CD4-positive, alpha-beta memory T cell (primary cell): ENCODE measurements around the gene ABCB9. TPM values are rescaled to one million over a fixed set of nuclear protein-coding genes. Genes with fewer than 3 reads are reported as not detected.
"Not testable (repeated sequence)": the region's sequence is repeated elsewhere in the genome, so short reads cannot be mapped to it uniquely, and the experiment has no call there.

ENCODE experiments used
- CTCF ChIA-PET: fragments of 350-600 bp; sonication (Branson Sonifier 250); formaldehyde crosslinking; loops from one replicate; lab custom pipeline; 2021; ENCODE audit warnings: inconsistent platforms; ENCODE audit not compliant: partially characterized antibody; lab: Charles Lee
- POLR2A ChIA-PET: fragments of 350-600 bp; sonication (Branson Sonifier 250); formaldehyde crosslinking; loops from one replicate; lab custom pipeline; 2021; ENCODE audit not compliant: partially characterized antibody; lab: Charles Lee
- DNase-seq, 5 donors: peaks; one replicate each; pipeline versions ENCODE4 v3.0.0 to v3.0.0-alpha.2; 2020 to 2022; ENCODE audit warnings: mixed read lengths in 1 of 5
- H3K27ac ChIP-seq: one replicate; pipeline ENCODE4 v1.7.0; 2013; ENCODE audit warnings: low read depth, low read length
- H3K27me3 ChIP-seq: 2 replicates; pipeline ENCODE4 v1.7.0; 2013; ENCODE audit warnings: mild to moderate bottlenecking, low read length, moderate library complexity; ENCODE audit not compliant: insufficient read depth
- H3K36me3 ChIP-seq: 2 replicates; pipeline ENCODE4 v1.7.0; 2013; ENCODE audit warnings: mild to moderate bottlenecking, low read length, moderate library complexity; ENCODE audit not compliant: insufficient read depth
- H3K4me1 ChIP-seq: 2 replicates; pipeline ENCODE4 v1.7.0; 2013; ENCODE audit warnings: mild to moderate bottlenecking, low read length, moderate library complexity; ENCODE audit not compliant: insufficient read depth
- H3K4me3 ChIP-seq, 2 donors: one replicate each; pipeline ENCODE4 v1.7.0; 2013; ENCODE audit warnings: low read length in 2 of 2, mild to moderate bottlenecking in 1 of 2
- H3K9me3 ChIP-seq, 2 donors: one replicate each; pipeline ENCODE4 v1.7.0; 2013; ENCODE audit warnings: low read length in 2 of 2, control low read depth in 1 of 2; ENCODE audit not compliant: control insufficient read depth in 1 of 2
- H3K27ac Mint-ChIP-seq, 7 donors: one replicate each; pipeline ENCODE4 v1.8.0; 2020 to 2021; ENCODE audit warnings: mixed read lengths in 7 of 7, mild to moderate bottlenecking in 6 of 7, inconsistent platforms in 3 of 7, moderate library complexity in 3 of 7
- H3K27me3 Mint-ChIP-seq, 2 donors: one replicate each; pipeline ENCODE4 v1.8.0; 2020 to 2021; ENCODE audit warnings: mixed read lengths in 2 of 2
- H3K36me3 Mint-ChIP-seq, 2 donors: one replicate each; pipeline ENCODE4 v1.8.0; 2020 to 2021; ENCODE audit warnings: mixed read lengths in 2 of 2, inconsistent platforms in 1 of 2, mild to moderate bottlenecking in 1 of 2
- H3K4me1 Mint-ChIP-seq, 4 donors: one replicate each; pipeline ENCODE4 v1.8.0; 2020 to 2021; ENCODE audit warnings: mixed read lengths in 4 of 4, mild to moderate bottlenecking in 1 of 4
- H3K4me3 Mint-ChIP-seq, 8 donors: one replicate each; pipeline ENCODE4 v1.8.0; 2020 to 2021; ENCODE audit warnings: mixed read lengths in 8 of 8, mild to moderate bottlenecking in 7 of 8, moderate library complexity in 6 of 8, inconsistent platforms in 3 of 8
- H3K9me3 Mint-ChIP-seq, 8 donors: one replicate each; pipeline ENCODE4 v1.8.0; 2020 to 2021; ENCODE audit warnings: mixed read lengths in 8 of 8, mild to moderate bottlenecking in 5 of 8, inconsistent platforms in 3 of 8, moderate library complexity in 1 of 8
- intact Hi-C: fragments of 100-400 bp; cut with micrococcal nuclease; formaldehyde crosslinking; loops from one replicate; pipeline ENCODE4 v1.15.1; 2023
- polyA plus RNA-seq, 2 donors: library from polyadenylated mRNA; unstranded; fragments of 300-500 nt; fragmentation: Illumina TruSeq; gene quantifications; one replicate each; pipeline ENCODE4 v1.2.3, GENCODE V29; 2021
- total RNA-seq, 2 experiments: library from RNA; stranded (reverse); gene quantifications; one replicate each; pipeline ENCODE4 v1.2.3, GENCODE V29; 2021

The ABCB9 gene
- total and polyA plus RNA-seq, 4 experiments from 2014 or later = 0.81 to 7.1 (median 3.8) TPM

DNA sequence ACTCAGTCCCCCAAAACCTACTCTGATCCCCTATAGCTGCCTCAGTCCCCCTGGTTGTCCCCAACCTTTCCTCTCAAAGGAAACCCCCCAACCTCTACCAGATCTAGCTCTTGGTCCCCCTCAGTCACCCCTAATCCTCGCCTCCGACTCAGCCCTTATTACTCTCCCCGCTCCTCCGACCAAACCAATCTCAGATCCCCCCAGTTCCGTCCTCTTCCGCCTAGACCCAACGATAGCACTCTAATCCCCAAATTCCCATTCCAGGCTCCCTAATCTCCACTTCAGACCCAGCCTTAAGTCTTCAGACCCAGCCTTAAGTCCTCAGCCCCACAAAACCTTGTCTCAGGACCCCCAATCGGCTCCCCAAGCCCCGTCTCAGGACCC is 71.0 kb downstream of the ABCB9 start:
- Histone ChIP-seq H3K4me3 (peak overlapping the region; percentile 54 to 79), H3K27ac (peak overlapping the region; percentile 86), H3K9me3 (no peaks in the 10 kb centered on the region), H3K4me1 (peaks cover 90% of the 10 kb centered on the region), H3K27me3 (no peaks in the 10 kb centered on the region), H3K36me3 (no peaks in the 10 kb centered on the region)
- Mint-ChIP-seq H3K4me1 (peaks cover 65 to 95% (median 80%) of the 10 kb centered on the region in 4 donors), H3K36me3 (peaks cover 5 to 19% of the 10 kb centered on the region in 2 donors), H3K27me3 (no peaks in the 10 kb centered on the region), H3K4me3 (peak overlapping the region; percentile 88 to 97 (median 92)), H3K9me3 (peaks cover 0 to 12% (median 0%) of the 10 kb centered on the region in 8 donors), H3K27ac (peak overlapping the region; percentile 93 to 100 (median 100))
- ChIA-PET CTCF (interaction anchor here (1.2 to 4.2 kb wide), 4 partner anchors 14 to 57 kb away, joined by 3 to 30 read pairs (median 10); no protein-coding TSS in a partner anchor), POLR2A (interaction anchor here (0.6 to 9.5 kb wide), 9 partner anchors 8 to 473 kb away, joined by 3 to 104 read pairs (median 8); partner anchors contain the start of genes ABCB9, HIP1R and OGFOD2)
- intact Hi-C loops = loop anchor here (1.0 to 10.0 kb wide), 4 partner anchors 8 to 469 kb away; partner anchors contain the start of gene SBNO1
- DNase-seq = no peak

DNA sequence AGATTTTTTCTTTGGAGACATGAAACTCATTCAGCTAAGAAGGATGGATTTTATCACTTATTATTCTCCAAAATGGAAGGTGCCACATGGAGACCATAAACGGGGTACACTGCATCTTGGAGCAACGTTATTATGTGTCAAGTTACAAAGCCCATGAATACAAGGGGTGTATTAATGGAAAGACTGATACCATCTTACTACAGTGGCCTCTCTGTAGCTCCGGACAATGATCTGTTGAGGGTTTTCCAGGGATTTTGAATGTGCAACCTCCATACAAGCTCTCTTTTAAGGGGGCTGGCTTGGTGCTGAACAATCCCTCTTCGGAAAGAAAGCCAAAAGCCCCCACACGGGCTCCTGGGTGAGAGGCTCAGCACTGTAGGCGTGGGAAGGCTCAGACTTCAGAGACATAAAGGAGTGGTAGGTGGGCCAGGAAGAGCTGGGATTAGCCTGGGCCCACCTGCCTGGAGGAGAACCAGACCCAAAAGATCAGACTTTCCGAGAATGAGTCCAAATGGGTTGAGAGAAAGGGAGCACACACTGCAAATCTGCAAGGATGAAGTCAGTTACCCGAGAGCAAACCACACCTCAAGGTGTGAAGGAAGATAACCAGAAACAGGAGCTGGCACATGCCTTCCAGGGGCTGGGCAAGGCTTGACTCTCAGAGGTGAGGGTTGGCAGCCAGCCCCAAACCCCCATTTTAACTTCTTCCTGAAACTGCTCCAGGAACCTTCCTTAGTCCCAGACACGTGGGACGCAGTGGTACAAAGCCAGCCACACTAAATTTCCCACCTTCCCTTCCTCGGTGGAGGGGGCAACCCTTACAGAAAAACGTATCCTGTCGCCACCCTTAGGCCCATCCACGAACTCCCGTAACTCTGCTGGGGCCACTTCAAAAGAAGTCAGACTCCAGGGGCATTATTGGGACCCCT is 71.8 kb downstream of the ABCB9 start:
- POLR2A ChIA-PET = interaction anchor here (1.0 to 9.5 kb wide), 6 partner anchors 7 to 81 kb away, joined by 3 to 104 read pairs (median 41); partner anchors contain the start of genes ABCB9 and OGFOD2
- H3K27me3 Mint-ChIP-seq = no peaks in the 10 kb centered on the region
- Histone ChIP-seq H3K27me3 (no peaks in the 10 kb centered on the region), H3K9me3 (no peaks in the 10 kb centered on the region), H3K36me3 (no peaks in the 10 kb centered on the region), H3K27ac (peak overlapping the region; percentile 86), H3K4me3 (peak overlapping the region; percentile 54 to 79), H3K4me1 (peaks cover 90% of the 10 kb centered on the region)
- CTCF ChIA-PET = interaction anchor here (0.8 to 4.2 kb wide), 8 partner anchors 13 to 58 kb away, joined by 3 to 30 read pairs (median 3); no protein-coding TSS in a partner anchor
- peak overlapping the region; percentile 93 to 100 (median 100) for H3K27ac Mint-ChIP-seq
- no peak for DNase-seq
- H3K4me1 Mint-ChIP-seq = peaks cover 62 to 95% (median 79%) of the 10 kb centered on the region in 4 donors
- H3K4me3 Mint-ChIP-seq = peak overlapping the region; percentile 88 to 97 (median 92)
- intact Hi-C loops = loop anchor here (1.0 to 10.0 kb wide), 4 partner anchors 7 to 470 kb away; partner anchors contain the start of gene SBNO1
- H3K9me3 Mint-ChIP-seq = peaks cover 0 to 12% (median 0%) of the 10 kb centered on the region in 8 donors
- peaks cover 5 to 19% of the 10 kb centered on the region in 2 donors for H3K36me3 Mint-ChIP-seq

DNA sequence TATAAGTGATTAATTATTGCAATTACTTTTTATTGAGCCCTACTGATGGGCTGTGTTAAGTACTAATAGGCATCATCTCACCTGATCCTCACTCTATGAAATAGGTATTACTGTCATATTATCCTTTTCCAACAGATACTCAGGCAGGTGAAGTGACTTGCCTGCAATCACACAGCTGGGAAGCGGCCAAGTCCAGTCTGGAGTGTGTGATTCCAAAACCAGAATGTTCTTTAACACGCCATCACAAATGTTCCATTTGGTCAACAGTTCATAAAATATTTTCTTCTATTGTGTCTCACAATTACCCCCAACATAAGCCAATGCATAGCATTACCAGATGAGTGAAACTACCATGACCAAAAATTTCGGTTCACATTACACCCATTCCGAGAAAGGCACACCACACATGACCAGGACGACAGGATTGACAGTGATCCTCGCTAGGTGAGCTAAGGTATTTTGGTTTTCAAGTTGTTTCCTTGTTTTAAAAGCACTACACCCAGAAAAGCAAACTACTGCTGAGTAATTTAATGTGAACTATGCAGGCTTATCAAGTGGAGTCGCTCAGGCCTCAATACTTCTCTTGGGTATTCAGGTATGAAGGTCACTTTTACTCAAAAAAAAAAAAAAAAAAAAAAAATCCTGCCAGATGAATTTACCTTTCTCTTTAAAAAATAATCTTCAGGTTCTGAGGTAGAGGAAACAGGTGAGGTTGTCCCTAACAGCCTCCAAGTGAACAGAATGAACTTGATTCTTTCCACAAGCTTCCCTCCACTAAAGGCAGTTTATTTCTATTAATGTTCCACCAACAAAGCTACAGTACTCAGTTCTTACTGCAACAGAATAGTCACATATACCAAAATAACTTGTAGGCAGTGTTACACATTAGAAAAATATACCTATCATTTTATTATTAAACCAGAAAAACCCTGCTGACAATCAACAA is 72.8 kb downstream of the ABCB9 start:
- Mint-ChIP-seq H3K4me1 (peaks cover 62 to 95% (median 78%) of the 10 kb centered on the region in 4 donors), H3K4me3 (peak overlapping the region; percentile 49 to 97 (median 90)), H3K27ac (peak overlapping the region; percentile 29 to 100 (median 93)), H3K9me3 (peaks cover 0 to 12% (median 0%) of the 10 kb centered on the region in 8 donors), H3K36me3 (peaks cover 5 to 19% of the 10 kb centered on the region in 2 donors), H3K27me3 (no peaks in the 10 kb centered on the region)
- Histone ChIP-seq H3K9me3 (no peaks in the 10 kb centered on the region), H3K36me3 (no peaks in the 10 kb centered on the region), H3K27me3 (no peaks in the 10 kb centered on the region), H3K4me3 (peak overlapping the region in 1 of 2 donors; percentile 79), H3K4me1 (peaks cover 90% of the 10 kb centered on the region), H3K27ac (no peak overlapping the region)
- intact Hi-C loops = loop anchor here (2.0 to 10.0 kb wide), 2 partner anchors 15 to 471 kb away; partner anchors contain the start of gene SBNO1
- no peak for DNase-seq
- CTCF ChIA-PET = interaction anchor here (0.8 to 3.5 kb wide), 6 partner anchors 13 to 58 kb away, joined by 3 to 15 read pairs (median 3); no protein-coding TSS in a partner anchor
- POLR2A ChIA-PET = interaction anchor here (0.6 to 9.5 kb wide), 6 partner anchors 6 to 82 kb away, joined by 3 to 104 read pairs (median 41); partner anchors contain the start of gene OGFOD2

DNA sequence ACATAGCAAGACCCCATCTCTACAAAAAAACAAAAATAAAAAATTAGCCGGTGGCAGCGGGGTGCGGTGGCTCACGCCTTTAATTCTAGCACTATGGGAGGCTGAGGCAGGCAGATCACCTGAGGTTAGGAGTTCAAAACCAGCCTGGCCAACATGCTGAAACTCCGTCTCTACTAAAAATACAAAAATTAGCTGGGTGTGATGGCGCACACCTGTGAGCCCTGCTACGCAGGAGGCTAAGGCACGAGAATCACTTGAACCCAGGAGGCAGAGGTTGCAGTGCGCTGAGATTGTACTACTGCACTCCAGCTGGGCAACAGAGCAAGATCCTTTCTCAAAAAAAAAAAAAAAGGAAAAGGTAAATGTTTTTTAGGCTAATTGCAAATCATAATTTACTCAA is 73.5 kb downstream of the ABCB9 start:
- DNase-seq, H3K36me3 ChIP-seq, H3K9me3 ChIP-seq, H3K27me3 ChIP-seq, H3K27me3 Mint-ChIP-seq, CTCF ChIA-PET, H3K27ac ChIP-seq, H3K4me3 ChIP-seq: not testable (repeated sequence)
- H3K4me3 Mint-ChIP-seq = peak overlapping the region in 4 of 8 donors; percentile 49 to 66 (median 54)
- peaks cover 5 to 19% of the 10 kb centered on the region in 2 donors for H3K36me3 Mint-ChIP-seq
- H3K9me3 Mint-ChIP-seq = peaks cover 0 to 12% (median 0%) of the 10 kb centered on the region in 8 donors
- H3K27ac Mint-ChIP-seq = peak overlapping the region in 3 of 7 donors; percentile 12 to 93 (median 53)
- POLR2A ChIA-PET = interaction anchor here (1.2 to 9.5 kb wide), 2 partner anchors 16 to 20 kb away, joined by 3 to 96 read pairs; no protein-coding TSS in a partner anchor
- H3K4me1 ChIP-seq = peaks cover 91% of the 10 kb centered on the region
- H3K4me1 Mint-ChIP-seq = peaks cover 63 to 95% (median 78%) of the 10 kb centered on the region in 4 donors
- intact Hi-C loops = loop anchor here (10.0 kb wide), 1 partner anchor 472 kb away; the partner anchor contains the start of gene SBNO1

DNA sequence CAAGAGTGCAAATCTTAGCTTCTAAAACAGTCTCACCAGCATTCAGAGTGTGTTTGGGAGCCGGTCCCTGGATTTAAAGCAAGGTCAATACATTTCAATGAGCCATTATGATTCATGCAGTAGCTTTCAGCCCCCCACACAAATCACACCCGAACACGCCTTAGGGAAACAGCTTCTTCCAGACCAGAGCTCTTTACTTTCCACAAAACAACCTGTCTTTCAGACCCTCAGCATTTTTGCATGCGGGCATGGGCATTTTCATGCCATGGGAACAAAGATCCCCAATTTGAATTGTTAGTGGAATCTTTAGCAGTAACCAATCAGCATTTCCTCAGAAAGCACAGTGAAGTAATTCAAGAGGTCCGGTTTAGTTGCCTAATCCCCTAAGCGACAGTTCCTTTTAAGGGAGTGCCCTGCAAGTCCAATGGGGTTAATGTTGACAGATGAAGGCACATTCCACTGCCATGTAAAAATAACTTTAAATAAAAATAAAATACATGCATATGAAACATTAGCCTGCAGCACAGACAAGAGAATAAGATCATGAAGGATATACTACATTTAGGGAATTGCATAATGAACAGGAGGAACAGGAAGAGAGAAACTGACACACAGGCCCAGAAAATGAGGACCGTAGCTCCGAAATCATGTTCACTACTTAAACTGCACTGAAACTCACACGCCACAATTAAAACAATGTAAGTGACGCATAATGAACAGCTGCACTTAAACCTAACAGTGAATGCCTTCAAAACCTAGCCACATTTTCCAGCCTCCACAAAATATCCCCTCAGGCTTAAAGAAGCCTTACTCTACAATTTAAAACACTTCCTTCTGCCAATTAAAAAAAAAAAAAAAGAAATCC is 74.4 kb downstream of the ABCB9 start:
- H3K27ac Mint-ChIP-seq = peak overlapping the region in 5 of 7 donors; percentile 12 to 93 (median 42)
- no peaks in the 10 kb centered on the region for H3K9me3 ChIP-seq
- DNase-seq = no peak
- H3K4me1 Mint-ChIP-seq = peaks cover 67 to 98% (median 83%) of the 10 kb centered on the region in 4 donors
- intact Hi-C loops = loop anchor here (10.0 kb wide), 1 partner anchor 473 kb away; the partner anchor contains the start of gene SBNO1
- peaks cover 0 to 12% (median 0%) of the 10 kb centered on the region in 8 donors for H3K9me3 Mint-ChIP-seq
- ChIA-PET CTCF (interaction anchor here (0.5 to 1.4 kb wide), 3 partner anchors 8 to 62 kb away, joined by 3 to 4 read pairs (median 3); no protein-coding TSS in a partner anchor), POLR2A (interaction anchor here (0.6 to 9.5 kb wide), 5 partner anchors 10 to 29 kb away, joined by 3 to 96 read pairs (median 3); no protein-coding TSS in a partner anchor)
- peaks cover 5 to 19% of the 10 kb centered on the region in 2 donors for H3K36me3 Mint-ChIP-seq
- H3K27me3 Mint-ChIP-seq = no peaks in the 10 kb centered on the region
- H3K27me3 ChIP-seq = no peaks in the 10 kb centered on the region
- H3K27ac ChIP-seq = no peak overlapping the region
- H3K4me3 ChIP-seq = no peak overlapping the region
- no peaks in the 10 kb centered on the region for H3K36me3 ChIP-seq
- H3K4me3 Mint-ChIP-seq = peak overlapping the region in 4 of 8 donors; percentile 49 to 66 (median 54)
- peaks cover 91% of the 10 kb centered on the region for H3K4me1 ChIP-seq
